B cell (primary cell): ENCODE measurements around the gene TSPOAP1. TPM values are rescaled to one million over a fixed set of nuclear protein-coding genes. Genes with fewer than 3 reads are reported as not detected.

ENCODE experiments used
- ATAC-seq: fragments of 200-7000 bp; cut with Tn5 transposase; one replicate; pipeline ENCODE4 v1.10.0; 2021; ENCODE audit warnings: low read depth, mild to moderate bottlenecking, moderate number of reproducible peaks, moderate library complexity
- CTCF ChIA-PET: fragments of 350-600 bp; sonication (Branson Sonifier 250); formaldehyde crosslinking; loops from one replicate; lab custom pipeline; 2021; ENCODE audit warnings: antibody characterized with exemption, inconsistent platforms; lab: Charles Lee
- POLR2A ChIA-PET: fragments of 350-600 bp; sonication (Branson Sonifier 250); formaldehyde crosslinking; loops from one replicate; lab custom pipeline; 2021; ENCODE audit warnings: antibody characterized with exemption; lab: Charles Lee
- DNase-seq: peaks from one replicate; pipeline ENCODE4 v3.0.0; 2013
- H2AFZ ChIP-seq: 2 replicates; pipeline ENCODE4 v1.6.1; 2012; ENCODE audit warnings: mild to moderate bottlenecking, low read depth, low read length; ENCODE audit not compliant: insufficient read depth, poor library complexity, severe bottlenecking
- H3K27ac ChIP-seq, 2 donors: 1 replicate in 1 of 2; 2 replicates in 1 of 2; pipeline ENCODE4 v1.5.1; 2012 to 2013; ENCODE audit warnings: low read length in 2 of 2, mild to moderate bottlenecking in 2 of 2, moderate library complexity in 1 of 2
- H3K27me3 ChIP-seq, 4 experiments: fragments of 200-600 bp in 1 of 4; sonication (generic) in 1 of 4; replicated peaks in 1 of 4; 1 replicate in 2 of 4; 2 replicates in 2 of 4; pipeline versions ENCODE4 v1.6.1 to v1.7.0; 2013 to 2016; ENCODE audit warnings: low read length in 3 of 4, mild to moderate bottlenecking in 2 of 4, mixed read lengths in 1 of 4, moderate library complexity in 1 of 4; ENCODE audit not compliant: insufficient read depth in 4 of 4, control insufficient read depth in 3 of 4; ENCODE audit errors: control extremely low read depth in 1 of 4
- H3K36me3 ChIP-seq, 2 experiments: replicated peaks in 1 of 2; 1 replicate in 1 of 2; 2 replicates in 1 of 2; pipeline versions ENCODE4 v1.6.1 to v1.7.1; 2013; ENCODE audit warnings: low read length in 1 of 2; ENCODE audit not compliant: insufficient read depth in 2 of 2, control insufficient read depth in 1 of 2; ENCODE audit errors: control extremely low read depth in 1 of 2, extremely low read depth in 1 of 2
- H3K4me1 ChIP-seq, 2 donors: fragments of 200-600 bp in 1 of 2; sonication (generic) in 1 of 2; 1 replicate in 1 of 2; 2 replicates in 1 of 2; pipeline versions ENCODE4 v1.5.1 to v1.6.1; 2013 to 2017; ENCODE audit warnings: low read length in 2 of 2; ENCODE audit not compliant: control insufficient read depth in 2 of 2, insufficient read depth in 2 of 2
- H3K4me2 ChIP-seq: replicated peaks from 2 replicates; pipeline ENCODE3; 2012; ENCODE audit warnings: mild to moderate bottlenecking, low read depth, low read length; ENCODE audit not compliant: poor library complexity, severe bottlenecking
- H3K4me3 ChIP-seq, 5 experiments: fragments of 200-600 bp in 1 of 5; sonication (generic) in 1 of 5; 1 replicate in 3 of 5; 2 replicates in 2 of 5; pipeline versions ENCODE4 v1.5.1 to v1.7.0; 2011 to 2016; ENCODE audit warnings: low read length in 4 of 5, mild to moderate bottlenecking in 4 of 5, low read depth in 2 of 5, control low read depth in 1 of 5, moderate library complexity in 1 of 5; ENCODE audit not compliant: insufficient read depth in 1 of 5; ENCODE audit errors: control extremely low read depth in 1 of 5, extremely low read depth in 1 of 5
- H3K79me2 ChIP-seq: fragments of 200-600 bp; sonication (generic); one replicate; pipeline ENCODE4 v1.6.0; 2016; ENCODE audit warnings: low read length; ENCODE audit not compliant: control insufficient read depth, insufficient read depth
- H3K9ac ChIP-seq: fragments of 200-600 bp; sonication (generic); 2 replicates; pipeline ENCODE4 v1.6.1; 2017; ENCODE audit warnings: mild to moderate bottlenecking, low read length, moderate library complexity
- H3K9me3 ChIP-seq, 3 donors: one replicate each; pipeline versions ENCODE4 v1.6.1 to v1.7.1; 2013; ENCODE audit warnings: low read length in 2 of 3; ENCODE audit not compliant: control insufficient read depth in 2 of 3, insufficient read depth in 1 of 3; ENCODE audit errors: control extremely low read depth in 1 of 3
- H4K20me1 ChIP-seq: 2 replicates; pipeline ENCODE4 v1.6.0; 2012; ENCODE audit warnings: mild to moderate bottlenecking, low read length; ENCODE audit not compliant: insufficient read depth, control insufficient read depth, poor library complexity, severe bottlenecking
- H3K27ac Mint-ChIP-seq: one replicate; pipeline ENCODE4 v1.8.0; 2021; ENCODE audit warnings: mixed read lengths
- H3K27me3 Mint-ChIP-seq: one replicate; pipeline ENCODE4 v1.8.0; 2021; ENCODE audit warnings: mixed read lengths
- H3K4me1 Mint-ChIP-seq: one replicate; pipeline ENCODE4 v1.8.0; 2021; ENCODE audit warnings: mixed read lengths
- H3K4me3 Mint-ChIP-seq: one replicate; pipeline ENCODE4 v1.8.0; 2021; ENCODE audit warnings: mixed read lengths
- H3K9me3 Mint-ChIP-seq: one replicate; pipeline ENCODE4 v1.8.0; 2022; ENCODE audit warnings: mixed read lengths; ENCODE audit not compliant: insufficient read depth
- WGBS: methylation state at CpG from one replicate; pipeline ENCODE4 v1.1.5; 2013; ENCODE audit warnings: missing lambda C conversion rate; ENCODE audit not compliant: insufficient coverage; 5-methylcytosine and 5-hydroxymethylcytosine counted together
- intact Hi-C: fragments of 100-400 bp; cut with micrococcal nuclease; formaldehyde crosslinking; loops from one replicate; pipeline ENCODE4 v1.10.0; 2022
- polyA plus RNA-seq: library from polyadenylated mRNA; depleted of rRNA; stranded (reverse); fragments of >200 nt; gene quantifications from 2 replicates; pipeline ENCODE4 v1.2.3, GENCODE V29; 2012
- total RNA-seq, 2 donors: library from RNA; stranded (reverse); fragments of 120-200 nt in 1 of 2; gene quantifications; 1 replicate in 1 of 2; 2 replicates in 1 of 2; pipeline versions ENCODE4 v1.2.3 to v1.2.4, GENCODE V29; 2013 to 2022
- TF ChIP-seq, protein P1 (sequence below): fragments of 200-600 bp; IDR thresholded peaks from one replicate; pipeline ENCODE4 v1.8.0; 2022; ENCODE audit warnings: antibody characterized with exemption, mild to moderate bottlenecking

Gene TSPOAP1
- total and polyA plus RNA-seq, 2 donors (not counting 1 experiment from before 2014, with no cell fraction given), result 10.8 to 30.7 TPM

DNA sequence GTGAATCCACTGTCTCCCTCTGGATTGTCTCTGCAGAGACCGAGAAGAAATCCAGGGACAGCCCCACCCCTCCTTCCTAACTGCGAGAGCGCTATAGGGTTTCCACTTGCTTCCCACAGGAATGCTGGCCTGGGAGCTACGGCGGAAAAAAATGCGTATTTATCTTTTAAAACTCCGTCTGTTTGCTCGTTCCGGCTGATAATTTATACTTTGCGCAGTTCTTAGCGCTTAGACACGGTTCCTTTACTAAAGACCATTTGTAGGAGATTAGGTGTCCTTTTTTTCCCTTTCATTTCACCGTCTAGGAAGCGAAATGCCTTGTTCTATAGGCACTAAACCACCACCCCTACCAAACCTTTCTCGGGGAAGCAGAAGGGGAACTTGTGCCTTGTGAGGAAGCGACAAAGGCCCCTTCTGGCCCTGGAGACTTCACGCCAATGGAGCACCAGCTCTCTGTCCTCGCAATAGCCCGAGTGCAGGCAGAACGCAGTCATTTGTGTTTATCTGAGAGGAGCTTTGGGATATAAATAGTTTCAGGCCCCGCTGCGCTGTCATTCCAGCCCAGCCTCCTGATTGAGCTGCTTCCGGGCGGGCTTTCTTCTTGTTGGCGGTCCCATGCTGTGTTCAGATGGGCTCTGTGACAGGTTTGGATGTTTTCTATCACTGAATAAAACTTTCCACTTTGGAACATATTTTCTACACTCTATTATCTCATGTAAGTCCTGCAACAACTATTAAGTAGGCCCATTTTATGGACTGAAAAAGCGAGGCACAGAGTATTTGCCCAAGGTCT lies 24.2 kb upstream of the TSPOAP1 start:
- ATAC-seq (no peak), DNase-seq (peak; percentile 67)
- Histone ChIP-seq H3K9me3 (no peaks in the 10 kb centered on the region), H3K9ac (peak overlapping the region; percentile 94), H2AFZ (peak overlapping the region; percentile 76), H3K36me3 (peaks cover 7 to 21% of the 10 kb centered on the region in 2 experiments), H3K4me2 (peak overlapping the region; percentile 93), H3K4me3 (peak overlapping the region; percentile 80 to 99 (median 91)), H3K79me2 (peaks cover 48% of the 10 kb centered on the region), H3K4me1 (peaks cover 18 to 25% of the 10 kb centered on the region in 2 donors), H4K20me1 (peaks cover 36% of the 10 kb centered on the region), H3K27ac (peak overlapping the region; percentile 91 to 95), H3K27me3 (no peaks in the 10 kb centered on the region)
- peak overlapping the region; percentile 99 for H3K27ac Mint-ChIP-seq
- TF ChIP-seq, protein P1, sequence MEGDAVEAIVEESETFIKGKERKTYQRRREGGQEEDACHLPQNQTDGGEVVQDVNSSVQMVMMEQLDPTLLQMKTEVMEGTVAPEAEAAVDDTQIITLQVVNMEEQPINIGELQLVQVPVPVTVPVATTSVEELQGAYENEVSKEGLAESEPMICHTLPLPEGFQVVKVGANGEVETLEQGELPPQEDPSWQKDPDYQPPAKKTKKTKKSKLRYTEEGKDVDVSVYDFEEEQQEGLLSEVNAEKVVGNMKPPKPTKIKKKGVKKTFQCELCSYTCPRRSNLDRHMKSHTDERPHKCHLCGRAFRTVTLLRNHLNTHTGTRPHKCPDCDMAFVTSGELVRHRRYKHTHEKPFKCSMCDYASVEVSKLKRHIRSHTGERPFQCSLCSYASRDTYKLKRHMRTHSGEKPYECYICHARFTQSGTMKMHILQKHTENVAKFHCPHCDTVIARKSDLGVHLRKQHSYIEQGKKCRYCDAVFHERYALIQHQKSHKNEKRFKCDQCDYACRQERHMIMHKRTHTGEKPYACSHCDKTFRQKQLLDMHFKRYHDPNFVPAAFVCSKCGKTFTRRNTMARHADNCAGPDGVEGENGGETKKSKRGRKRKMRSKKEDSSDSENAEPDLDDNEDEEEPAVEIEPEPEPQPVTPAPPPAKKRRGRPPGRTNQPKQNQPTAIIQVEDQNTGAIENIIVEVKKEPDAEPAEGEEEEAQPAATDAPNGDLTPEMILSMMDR, result no peak
- H3K4me3 Mint-ChIP-seq, result peak overlapping the region; percentile 100
- H3K27me3 Mint-ChIP-seq, result no peaks in the 10 kb centered on the region
- POLR2A ChIA-PET, result interaction anchor here (0.5 to 8.4 kb wide), 9 partner anchors 9 to 152 kb away, joined by 3 to 193 read pairs (median 10); partner anchors contain the start of genes RNF43 and TSPOAP1
- H3K4me1 Mint-ChIP-seq, result peaks cover 42% of the 10 kb centered on the region
- intact Hi-C loops, result loop anchor here (1.0 kb wide), 6 partner anchors 8 to 165 kb away; partner anchors contain the start of gene RNF43
- no peaks in the 10 kb centered on the region for H3K9me3 Mint-ChIP-seq
- 1% methylated on average over 14 of the region's 26 CpGs for WGBS
- CTCF ChIA-PET, result interaction anchor here (0.9 to 9.4 kb wide), 13 partner anchors 9 to 135 kb away, joined by 3 to 111 read pairs (median 11); partner anchors contain the start of genes HSF5, RNF43 and TSPOAP1
